Left lung (tissue), 10 donors: Measurements from ENCODE around the gene RBM19. TPM values are rescaled to one million over a fixed set of nuclear protein-coding genes. Genes with fewer than 3 reads are reported as not detected.

Source experiments
- ATAC-seq: fragments of 200-7000 bp; cut with Tn5 transposase; one replicate; pipeline ENCODE4 v1.9.1; 2020; ENCODE audit warnings: moderate library complexity
- DNase-seq, 4 donors: peaks; one replicate each; pipeline ENCODE4 v3.0.0-alpha.2; 2013 to 2020
- H3K27ac ChIP-seq, 2 donors: fragments of 200-600 bp; sonication (generic) in 1 of 2; one replicate each; pipeline versions ENCODE4 v1.5.0 to v1.8.0; 2020 to 2021
- H3K27me3 ChIP-seq, 2 donors: fragments of 200-600 bp; sonication (generic) in 1 of 2; one replicate each; pipeline versions ENCODE4 v1.5.0 to v1.8.0; 2020 to 2021
- H3K36me3 ChIP-seq, 2 donors: fragments of 200-600 bp; sonication (generic) in 1 of 2; one replicate each; pipeline versions ENCODE4 v1.5.0 to v1.8.0; 2020 to 2021
- H3K4me1 ChIP-seq, 2 donors: fragments of 200-600 bp; one replicate each; pipeline ENCODE4 v1.8.0; 2021
- H3K4me3 ChIP-seq, 2 donors: fragments of 200-600 bp; sonication (generic) in 1 of 2; one replicate each; pipeline versions ENCODE4 v1.5.0 to v1.8.0; 2020 to 2021; ENCODE audit warnings: mild to moderate bottlenecking in 1 of 2
- H3K9me3 ChIP-seq, 2 donors: fragments of 200-600 bp; sonication (generic) in 1 of 2; one replicate each; pipeline versions ENCODE4 v1.5.0 to v1.8.0; 2020 to 2021
- CTCF ChIP-seq, 2 donors: fragments of 200-600 bp; sonication (generic) in 1 of 2; IDR thresholded peaks; one replicate each; pipeline versions ENCODE4 v1.5.0 to v1.8.0; 2021; ENCODE audit warnings: antibody characterized with exemption in 2 of 2
- intact Hi-C, 2 donors: fragments of 100-400 bp; cut with DNase I; formaldehyde crosslinking; loops; one replicate each; pipeline versions ENCODE4 v1.11.2 to v1.14.2; 2022
- polyA plus RNA-seq, 6 donors: library from polyadenylated mRNA; unstranded; fragments of 120-200 nt; gene quantifications; one replicate each; pipeline ENCODE4 v1.2.1, GENCODE V29; 2013; ENCODE audit not compliant: insufficient read length in 6 of 6
- total RNA-seq, 2 donors: library from RNA; stranded (reverse); fragmentation: NEBNext Ultra II Directional; extraction: Animal tissue kit (Norgen Biotek cat#: 25700); gene quantifications; one replicate each; pipeline ENCODE4 v1.2.1, GENCODE V29; 2021
- donor health status: DM: no; HTN: yes; CAD: no.
- donor health status: DM: no; HTN: no; CAD: no.

RBM19 gene
- total and polyA plus RNA-seq, 8 donors: 21.5 to 33.4 (median 31.2) TPM

- ATAC-seq: no peak
- H3K9me3 ChIP-seq: peaks cover 0 to 5% of the 10 kb centered on the region in 2 donors
- DNase-seq: no peak
- TF ChIP-seq CTCF (IDR thresholded peaks at IDR 0.05): no peak
- intact Hi-C loops: no loop called here
- no peaks in the 10 kb centered on the region for H3K4me1 ChIP-seq
- H3K27me3 ChIP-seq: no peaks in the 10 kb centered on the region
- H3K4me3 ChIP-seq: no peak overlapping the region
- no peak overlapping the region for H3K27ac ChIP-seq
- no peaks in the 10 kb centered on the region for H3K36me3 ChIP-seq
Measured at GRCh38 chr12:113802966-113803758, 163.0 kb downstream of the RBM19 start.

- H3K4me3 ChIP-seq: no peak overlapping the region
- peaks cover 0 to 5% of the 10 kb centered on the region in 2 donors for H3K9me3 ChIP-seq
- intact Hi-C loops: no loop called here
- no peaks in the 10 kb centered on the region for H3K27me3 ChIP-seq
- ATAC-seq (no peak), DNase-seq (no peak)
- no peak for TF ChIP-seq CTCF (IDR thresholded peaks at IDR 0.05)
- no peak overlapping the region for H3K27ac ChIP-seq
- no peaks in the 10 kb centered on the region for H3K4me1 ChIP-seq
- H3K36me3 ChIP-seq: no peaks in the 10 kb centered on the region
Measured at GRCh38 chr12:113802000-113802749, 163.9 kb downstream of the RBM19 start.

- Histone ChIP-seq H3K9me3 (no peaks in the 10 kb centered on the region), H3K27ac (no peak overlapping the region), H3K4me3 (no peak overlapping the region), H3K4me1 (no peaks in the 10 kb centered on the region), H3K27me3 (peaks cover 0 to 3% of the 10 kb centered on the region in 2 donors), H3K36me3 (no peaks in the 10 kb centered on the region)
- DNase-seq (no peak), ATAC-seq (no peak)
- no peak for TF ChIP-seq CTCF (IDR thresholded peaks at IDR 0.05)
- intact Hi-C loops: no loop called here
Measured at GRCh38 chr12:113800201-113800600, 165.9 kb downstream of the RBM19 start.

GRCh38 chr12:113798552-113798951 lies 167.6 kb downstream of the RBM19 start:
- H3K4me3 ChIP-seq: no peak overlapping the region
- intact Hi-C loops: no loop called here
- no peak for ATAC-seq
- H3K4me1 ChIP-seq: no peaks in the 10 kb centered on the region
- no peak overlapping the region for H3K27ac ChIP-seq
- TF ChIP-seq CTCF (IDR thresholded peaks at IDR 0.05): no peak
- no peaks in the 10 kb centered on the region for H3K9me3 ChIP-seq
- no peaks in the 10 kb centered on the region for H3K36me3 ChIP-seq
- no peak for DNase-seq
- H3K27me3 ChIP-seq: peaks cover 4% of the 10 kb centered on the region in 2 donors

GRCh38 chr12:113797535-113797868 lies 168.6 kb downstream of the RBM19 start:
- intact Hi-C loops: no loop called here
- ATAC-seq (no peak), DNase-seq (no peak)
- Histone ChIP-seq H3K9me3 (no peaks in the 10 kb centered on the region), H3K36me3 (no peaks in the 10 kb centered on the region), H3K27ac (no peak overlapping the region), H3K27me3 (peaks cover 4% of the 10 kb centered on the region in 2 donors), H3K4me3 (no peak overlapping the region), H3K4me1 (no peaks in the 10 kb centered on the region)
- TF ChIP-seq CTCF (IDR thresholded peaks at IDR 0.05): no peak
